ENCODE measurements around the gene DEPDC5.

Gene DEPDC5

GRCh38 chr22:31920306-31920705 is 166.5 kb downstream of the DEPDC5 start:
- Histone ChIP-seq H3K27me3 (ENCODE audit: insufficient read depth, low read length, poor library complexity) (no peaks in the 10 kb centered on the region), H3K27ac (ENCODE audit: low read length) (no peak overlapping the region), H3K36me3 (ENCODE audit: insufficient read depth, low read length) (no peaks in the 10 kb centered on the region), H3K4me2 (ENCODE audit: insufficient read depth, low read length) (no peak overlapping the region), H3K9ac (ENCODE audit: low read depth, low read length) (no peak overlapping the region), H2AFZ (ENCODE audit: low read depth, low read length) (no peak overlapping the region), H4K20me1 (ENCODE audit: insufficient read depth, low read length) (no peaks in the 10 kb centered on the region), H3K79me2 (ENCODE audit: insufficient read depth, low read length) (no peaks in the 10 kb centered on the region), H3K9me3 (ENCODE audit: insufficient read depth, low read length, severe bottlenecking) (no peaks in the 10 kb centered on the region), H3K4me3 (ENCODE audit: low read depth in 1 of 2, low read length in 2 of 2) (no peak overlapping the region), H3K4me1 (ENCODE audit: insufficient read depth, low read length) (no peaks in the 10 kb centered on the region)
- DNase-seq (no peak), ATAC-seq (ENCODE audit: insufficient read depth, low read depth) (no peak)
- TF ChIP-seq, protein P1, sequence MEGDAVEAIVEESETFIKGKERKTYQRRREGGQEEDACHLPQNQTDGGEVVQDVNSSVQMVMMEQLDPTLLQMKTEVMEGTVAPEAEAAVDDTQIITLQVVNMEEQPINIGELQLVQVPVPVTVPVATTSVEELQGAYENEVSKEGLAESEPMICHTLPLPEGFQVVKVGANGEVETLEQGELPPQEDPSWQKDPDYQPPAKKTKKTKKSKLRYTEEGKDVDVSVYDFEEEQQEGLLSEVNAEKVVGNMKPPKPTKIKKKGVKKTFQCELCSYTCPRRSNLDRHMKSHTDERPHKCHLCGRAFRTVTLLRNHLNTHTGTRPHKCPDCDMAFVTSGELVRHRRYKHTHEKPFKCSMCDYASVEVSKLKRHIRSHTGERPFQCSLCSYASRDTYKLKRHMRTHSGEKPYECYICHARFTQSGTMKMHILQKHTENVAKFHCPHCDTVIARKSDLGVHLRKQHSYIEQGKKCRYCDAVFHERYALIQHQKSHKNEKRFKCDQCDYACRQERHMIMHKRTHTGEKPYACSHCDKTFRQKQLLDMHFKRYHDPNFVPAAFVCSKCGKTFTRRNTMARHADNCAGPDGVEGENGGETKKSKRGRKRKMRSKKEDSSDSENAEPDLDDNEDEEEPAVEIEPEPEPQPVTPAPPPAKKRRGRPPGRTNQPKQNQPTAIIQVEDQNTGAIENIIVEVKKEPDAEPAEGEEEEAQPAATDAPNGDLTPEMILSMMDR (IDR thresholded peaks at IDR 0.05; ENCODE audit: borderline replicate concordance, extremely low read depth, low read length, poor library complexity, severe bottlenecking) = no peak
- TF ChIP-seq EZH2 (IDR thresholded peaks at IDR 0.05; ENCODE audit: borderline replicate concordance, low read depth, low read length, severe bottlenecking) = no peak

DNA sequence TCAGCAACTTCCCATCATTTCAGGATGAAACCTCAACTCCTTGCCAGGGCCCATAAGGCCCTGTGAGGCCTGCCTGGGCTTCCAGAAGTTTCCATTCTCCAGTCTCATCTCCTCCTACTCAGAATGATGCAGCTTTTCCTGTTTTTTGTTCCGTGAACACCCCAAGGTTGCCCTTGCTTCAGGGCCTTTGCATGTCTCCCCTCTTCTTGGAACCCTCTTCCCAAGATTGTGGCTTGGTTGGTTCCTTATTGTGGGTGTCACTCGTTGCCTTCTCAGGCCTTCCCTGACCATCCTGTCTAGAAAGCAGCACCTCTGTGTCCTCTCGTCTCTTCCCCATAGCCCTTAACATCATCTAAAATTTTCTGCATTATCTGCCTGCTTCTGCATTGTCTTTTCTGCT is 167.3 kb downstream of the DEPDC5 start:
- Histone ChIP-seq H3K79me2 (ENCODE audit: insufficient read depth, low read length) (no peaks in the 10 kb centered on the region), H2AFZ (ENCODE audit: low read depth, low read length) (no peak overlapping the region), H3K36me3 (ENCODE audit: insufficient read depth, low read length) (no peaks in the 10 kb centered on the region), H3K27ac (ENCODE audit: low read length) (no peak overlapping the region), H3K4me3 (ENCODE audit: low read depth in 1 of 2, low read length in 2 of 2) (no peak overlapping the region), H3K4me2 (ENCODE audit: insufficient read depth, low read length) (no peak overlapping the region), H4K20me1 (ENCODE audit: insufficient read depth, low read length) (no peaks in the 10 kb centered on the region), H3K27me3 (ENCODE audit: insufficient read depth, low read length, poor library complexity) (no peaks in the 10 kb centered on the region), H3K4me1 (ENCODE audit: insufficient read depth, low read length) (no peaks in the 10 kb centered on the region), H3K9me3 (ENCODE audit: insufficient read depth, low read length, severe bottlenecking) (no peaks in the 10 kb centered on the region), H3K9ac (ENCODE audit: low read depth, low read length) (no peak overlapping the region)
- no peak for TF ChIP-seq EZH2 (IDR thresholded peaks at IDR 0.05; ENCODE audit: borderline replicate concordance, low read depth, low read length, severe bottlenecking)
- TF ChIP-seq, protein P1 (IDR thresholded peaks at IDR 0.05; ENCODE audit: borderline replicate concordance, extremely low read depth, low read length, poor library complexity, severe bottlenecking) = no peak
- DNase-seq (no peak), ATAC-seq (ENCODE audit: insufficient read depth, low read depth) (no peak)

DNA sequence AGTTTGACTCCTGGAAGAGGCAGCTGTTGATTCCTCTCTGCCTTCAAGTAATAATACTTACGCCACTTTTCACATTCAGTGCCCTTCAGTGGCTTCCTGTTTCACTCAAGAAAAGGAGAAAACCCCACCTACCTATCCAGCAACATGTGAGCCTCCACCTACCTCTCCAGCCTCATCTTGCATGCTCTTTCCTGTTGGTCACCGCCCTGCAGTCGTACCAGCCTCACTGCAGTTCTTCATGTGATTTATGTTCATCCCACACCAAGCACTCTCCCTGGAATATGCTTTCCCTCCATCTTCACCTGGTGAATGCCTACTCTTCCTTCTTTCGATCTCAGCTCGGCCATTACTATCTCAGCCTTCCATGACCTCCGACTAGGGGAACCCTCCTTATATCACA is 168.7 kb downstream of the DEPDC5 start:
- H4K20me1 ChIP-seq (ENCODE audit: insufficient read depth, low read length) = no peaks in the 10 kb centered on the region
- DNase-seq = no peak
- no peaks in the 10 kb centered on the region for H3K36me3 ChIP-seq (ENCODE audit: insufficient read depth, low read length)
- no peaks in the 10 kb centered on the region for H3K4me1 ChIP-seq (ENCODE audit: insufficient read depth, low read length)
- H2AFZ ChIP-seq (ENCODE audit: low read depth, low read length) = no peak overlapping the region
- no peaks in the 10 kb centered on the region for H3K9me3 ChIP-seq (ENCODE audit: insufficient read depth, low read length, severe bottlenecking)
- no peak overlapping the region for H3K9ac ChIP-seq (ENCODE audit: low read depth, low read length)
- H3K4me3 ChIP-seq (ENCODE audit: low read depth in 1 of 2, low read length in 2 of 2) = no peak overlapping the region
- ATAC-seq (ENCODE audit: insufficient read depth, low read depth) = no peak
- no peaks in the 10 kb centered on the region for H3K27me3 ChIP-seq (ENCODE audit: insufficient read depth, low read length, poor library complexity)
- no peak overlapping the region for H3K4me2 ChIP-seq (ENCODE audit: insufficient read depth, low read length)
- H3K79me2 ChIP-seq (ENCODE audit: insufficient read depth, low read length) = no peaks in the 10 kb centered on the region
- TF ChIP-seq, protein P1 (IDR thresholded peaks at IDR 0.05; ENCODE audit: borderline replicate concordance, extremely low read depth, low read length, poor library complexity, severe bottlenecking) = no peak
- no peak for TF ChIP-seq EZH2 (IDR thresholded peaks at IDR 0.05; ENCODE audit: borderline replicate concordance, low read depth, low read length, severe bottlenecking)
- H3K27ac ChIP-seq (ENCODE audit: low read length) = no peak overlapping the region

DNA sequence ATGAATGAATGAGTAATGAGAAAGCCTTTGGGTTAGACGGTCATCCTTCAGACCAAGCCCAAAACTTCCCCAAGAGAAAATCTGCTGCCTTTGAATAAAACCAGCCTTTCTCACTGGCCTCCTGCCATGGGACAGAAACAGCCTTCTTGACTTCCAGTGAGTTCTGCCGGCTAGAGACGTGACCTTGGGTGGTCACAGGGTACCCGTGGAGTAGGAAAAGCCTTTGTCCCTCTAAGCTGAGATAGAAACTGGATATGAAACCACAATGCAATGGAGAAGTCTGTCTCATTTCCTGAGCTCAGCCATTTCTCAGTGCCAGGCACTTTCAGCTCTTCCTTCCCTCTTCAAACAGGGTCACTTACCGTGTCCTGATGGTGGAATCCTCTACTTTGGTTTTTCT is 169.3 kb downstream of the DEPDC5 start:
- ATAC-seq (ENCODE audit: insufficient read depth, low read depth) (no peak), DNase-seq (no peak)
- no peak overlapping the region for H2AFZ ChIP-seq (ENCODE audit: low read depth, low read length)
- no peak overlapping the region for H3K27ac ChIP-seq (ENCODE audit: low read length)
- no peak overlapping the region for H3K9ac ChIP-seq (ENCODE audit: low read depth, low read length)
- H3K4me1 ChIP-seq (ENCODE audit: insufficient read depth, low read length) = no peaks in the 10 kb centered on the region
- TF ChIP-seq, protein P1 (IDR thresholded peaks at IDR 0.05; ENCODE audit: borderline replicate concordance, extremely low read depth, low read length, poor library complexity, severe bottlenecking) = no peak
- TF ChIP-seq EZH2 (IDR thresholded peaks at IDR 0.05; ENCODE audit: borderline replicate concordance, low read depth, low read length, severe bottlenecking) = no peak
- no peaks in the 10 kb centered on the region for H3K27me3 ChIP-seq (ENCODE audit: insufficient read depth, low read length, poor library complexity)
- no peak overlapping the region for H3K4me3 ChIP-seq (ENCODE audit: low read depth in 1 of 2, low read length in 2 of 2)
- no peaks in the 10 kb centered on the region for H3K9me3 ChIP-seq (ENCODE audit: insufficient read depth, low read length, severe bottlenecking)
- H3K4me2 ChIP-seq (ENCODE audit: insufficient read depth, low read length) = no peak overlapping the region
- no peaks in the 10 kb centered on the region for H3K79me2 ChIP-seq (ENCODE audit: insufficient read depth, low read length)
- no peaks in the 10 kb centered on the region for H4K20me1 ChIP-seq (ENCODE audit: insufficient read depth, low read length)
- H3K36me3 ChIP-seq (ENCODE audit: insufficient read depth, low read length) = no peaks in the 10 kb centered on the region

Data from DND-41 (cell line).